Hematopoietic multipotent progenitor cell (in vitro differentiated cells): Measurements from ENCODE around the gene ENO3. TPM values are rescaled to one million over a fixed set of nuclear protein-coding genes. Genes with fewer than 3 reads are reported as not detected.

Source experiments
- DNase-seq, 3 donors: peaks; one replicate each; pipeline ENCODE4 v3.0.0-alpha.2; 2011 to 2015; ENCODE audit warnings: low read depth in 2 of 3, low spot score in 2 of 3
- total RNA-seq: library from RNA; depleted of rRNA; stranded (reverse); fragments of >200 nt; gene quantifications from one replicate; pipeline ENCODE4 v1.2.3, GENCODE V29; 2012

ENO3 gene
- total RNA-seq, 1 donor, result 2.4 TPM

DNA sequence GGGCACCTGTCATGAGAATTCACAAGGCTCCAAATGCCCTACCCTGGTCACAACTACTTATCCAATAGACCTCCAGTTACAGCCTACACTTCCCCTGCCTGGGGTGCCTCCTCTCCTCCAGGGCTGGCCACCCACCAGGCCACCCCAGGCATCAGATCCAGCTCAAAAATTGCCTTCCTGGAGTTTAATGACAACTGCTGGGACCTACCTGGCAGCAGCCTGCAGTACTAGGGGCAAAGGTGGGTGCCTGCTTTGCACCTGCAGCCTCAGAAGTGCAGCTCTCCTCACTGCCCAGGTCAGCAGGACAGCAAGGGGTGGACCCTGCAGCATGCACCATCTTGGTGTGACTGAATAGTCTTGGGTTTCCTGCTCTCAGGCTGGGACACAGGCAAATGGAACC, 15.3 kb upstream of the ENO3 start:
- no peak for DNase-seq

DNA sequence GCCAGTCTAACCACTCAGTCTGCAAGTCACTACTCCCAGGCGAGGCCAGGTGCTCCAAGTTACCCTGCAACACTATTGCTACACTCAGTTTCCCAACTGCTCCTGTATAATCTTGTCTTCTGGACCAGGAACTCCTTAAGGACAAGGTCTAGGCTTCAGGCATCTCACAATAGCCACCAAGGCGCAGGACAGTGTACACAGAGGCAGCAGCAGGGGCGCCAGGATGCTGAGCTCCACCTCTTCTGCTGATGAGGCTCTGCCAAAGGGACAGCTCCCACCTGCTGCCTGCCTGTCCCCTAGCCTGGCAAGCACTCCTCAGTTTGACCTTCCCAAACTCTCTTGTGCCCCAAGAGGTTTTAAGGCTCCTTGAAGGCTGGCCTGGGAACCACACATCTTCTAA, 14.5 kb upstream of the ENO3 start:
- DNase-seq, result no peak

DNA sequence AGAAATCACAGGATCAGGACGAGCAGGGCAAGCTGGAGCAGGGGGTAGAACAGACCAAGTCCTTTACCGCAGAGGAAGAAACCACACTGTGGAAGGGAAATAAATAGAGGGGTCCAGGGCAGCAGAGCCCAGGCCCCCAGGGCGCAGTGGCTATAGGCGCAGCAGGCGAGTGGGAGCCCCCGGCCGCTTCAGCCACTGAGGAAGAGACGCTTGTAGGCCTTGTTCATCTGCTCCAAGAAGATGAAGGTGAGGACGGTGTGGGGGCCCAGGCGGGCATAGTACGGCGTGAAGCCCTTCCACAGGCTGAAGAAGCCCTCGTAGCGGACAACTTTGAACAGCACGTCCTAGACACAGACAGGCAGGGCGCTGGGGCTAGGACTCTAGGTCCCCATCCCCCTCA, 13.4 kb upstream of the ENO3 start:
- DNase-seq, result no peak

- DNase-seq, result no peak
Measured at GRCh38 chr17:4938069-4938491, 12.8 kb upstream of the ENO3 start.

DNA sequence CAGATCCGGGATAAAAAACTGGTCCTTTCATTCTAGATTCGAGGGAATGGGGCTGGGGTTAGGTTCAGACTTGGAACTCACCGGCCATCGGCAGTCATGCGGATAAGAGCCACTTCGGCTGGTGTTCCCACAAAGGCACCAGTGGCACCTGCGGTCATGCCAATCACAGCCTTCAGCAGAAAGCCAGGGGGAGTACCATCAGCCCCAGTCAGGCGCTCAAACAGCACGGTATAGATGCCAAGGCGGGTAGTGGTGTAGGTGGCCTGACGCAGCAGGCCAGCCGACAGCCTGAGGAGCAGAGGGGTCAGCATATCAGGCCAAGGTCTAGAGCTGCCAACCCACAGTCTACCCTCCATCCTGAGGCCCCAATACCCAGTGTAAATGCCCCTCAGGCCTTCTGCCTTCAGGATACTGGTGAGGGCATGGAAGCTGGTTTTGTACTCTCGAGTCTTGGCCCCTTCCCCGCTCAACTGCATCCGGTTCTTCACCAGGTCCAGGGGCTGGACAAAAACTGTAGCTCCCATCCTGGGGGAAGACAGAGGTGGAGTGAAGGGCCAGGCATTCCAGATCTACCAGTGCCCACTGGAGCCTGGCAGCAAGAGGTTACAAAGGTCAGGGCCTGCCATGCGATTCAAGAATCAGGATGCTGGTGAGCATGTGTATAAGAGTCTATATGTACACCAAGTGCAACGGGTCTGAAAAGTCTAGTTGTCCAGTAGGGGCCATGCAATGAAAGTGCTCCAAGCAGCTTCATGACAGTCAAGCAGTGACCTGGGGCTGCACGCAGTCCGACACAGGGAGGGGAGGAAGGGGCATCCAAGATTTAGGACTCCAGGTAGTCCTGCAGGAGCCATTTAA, 12.0 kb upstream of the ENO3 start:
- no peak for DNase-seq

DNA sequence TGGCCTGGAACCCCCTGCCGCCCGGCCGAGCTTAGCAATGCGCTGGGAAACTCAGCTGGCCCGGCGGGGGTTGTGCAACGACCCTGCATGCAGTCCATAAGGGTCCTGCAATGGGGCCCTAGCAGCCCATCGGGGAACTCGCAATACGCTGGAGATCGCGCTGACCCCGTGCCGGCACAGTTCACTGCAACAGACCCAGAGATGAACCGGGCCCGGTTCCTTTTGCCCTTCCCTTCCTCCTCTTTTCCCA, 11.4 kb upstream of the ENO3 start:
- no peak for DNase-seq

DNA sequence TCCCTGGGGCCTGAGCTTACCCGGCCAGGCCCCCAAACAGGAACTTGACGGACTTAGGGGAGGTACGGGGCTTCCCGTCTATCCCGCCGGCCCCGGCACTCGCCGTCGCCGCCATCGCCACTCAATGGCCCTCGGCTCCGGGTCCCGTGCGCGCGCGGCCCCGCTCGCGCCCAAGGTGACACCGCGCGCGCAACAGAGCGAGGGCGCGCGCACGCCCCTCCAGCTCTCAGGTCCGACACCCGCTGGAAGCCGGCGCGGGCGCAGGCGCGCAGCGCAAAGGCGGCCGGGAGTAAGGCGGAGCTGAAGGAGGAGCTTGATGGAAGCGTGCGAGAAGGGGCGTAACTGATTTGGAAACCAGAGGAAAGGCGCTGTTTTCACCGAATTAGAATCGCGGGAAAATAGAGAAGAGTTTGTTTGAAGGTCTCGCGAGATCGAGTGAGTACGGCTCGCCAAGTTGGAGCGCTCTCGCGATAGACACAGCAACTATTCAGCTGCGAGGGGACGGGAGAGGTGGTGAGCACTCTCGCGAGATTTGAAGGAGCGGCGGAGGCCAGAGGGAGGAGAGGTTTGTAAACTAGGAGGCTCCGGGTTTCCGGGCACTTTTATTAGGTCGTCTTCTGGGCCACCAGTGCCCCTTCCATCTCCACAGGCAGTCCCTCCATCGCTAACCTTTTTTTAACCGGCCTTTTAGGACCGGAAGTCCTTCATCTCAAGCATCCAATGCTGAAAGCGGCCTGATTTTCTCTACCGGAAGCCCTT, 10.9 kb upstream of the ENO3 start, which contains the start of the genes RNF167 and SLC25A11:
Gene RNF167, plus strand, starts transcription at position 473 of the 759 bp plus-strand sequence. CDS start 642 bp downstream, outside the sequence.
Gene SLC25A11, minus strand, starts transcription at position 251 of the 759 bp plus-strand sequence. Its CDS starts 136 bp downstream, at position 115.
- peak; percentile 96 to 100 (median 99) for DNase-seq

- peak in 1 of 3 donors; percentile 27 for DNase-seq
Measured at GRCh38 chr17:4940555-4941318, 10.2 kb upstream of the ENO3 start.

- no peak for DNase-seq
Measured at GRCh38 chr17:4941319-4941610, 9.7 kb upstream of the ENO3 start.

DNA sequence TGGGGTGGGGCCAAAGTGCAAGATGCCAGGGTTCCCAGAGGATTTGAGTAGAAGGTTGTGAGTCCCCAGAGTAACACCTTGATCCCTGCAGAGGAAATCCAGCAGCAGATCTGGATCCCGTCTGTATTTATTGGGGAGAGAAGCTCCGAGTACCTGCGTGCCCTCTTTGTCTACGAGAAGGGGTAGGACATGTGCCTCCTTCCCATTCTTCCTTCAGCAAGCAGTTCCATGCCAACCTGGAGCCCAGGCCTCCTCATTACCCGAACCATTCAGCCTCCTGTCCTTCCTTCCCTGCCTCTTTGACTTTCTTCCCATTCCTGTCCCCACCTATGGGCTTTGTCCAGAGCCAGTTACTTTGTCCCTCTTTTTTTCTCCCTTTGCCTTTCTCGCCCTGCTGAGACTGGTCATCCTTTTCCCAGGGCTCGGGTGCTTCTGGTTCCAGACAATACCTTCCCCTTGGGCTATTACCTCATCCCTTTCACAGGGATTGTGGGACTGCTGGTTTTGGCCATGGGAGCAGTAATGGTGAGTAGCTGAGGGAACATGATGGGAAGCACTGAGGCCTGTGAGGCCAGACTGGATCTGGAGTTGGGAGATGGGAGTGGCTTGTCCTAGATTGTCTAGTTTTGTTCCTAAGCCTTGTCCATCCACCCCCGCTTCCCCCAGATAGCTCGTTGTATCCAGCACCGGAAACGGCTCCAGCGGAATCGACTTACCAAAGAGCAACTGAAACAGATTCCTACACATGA, 8.0 kb upstream of the ENO3 start:
- no peak for DNase-seq

DNA sequence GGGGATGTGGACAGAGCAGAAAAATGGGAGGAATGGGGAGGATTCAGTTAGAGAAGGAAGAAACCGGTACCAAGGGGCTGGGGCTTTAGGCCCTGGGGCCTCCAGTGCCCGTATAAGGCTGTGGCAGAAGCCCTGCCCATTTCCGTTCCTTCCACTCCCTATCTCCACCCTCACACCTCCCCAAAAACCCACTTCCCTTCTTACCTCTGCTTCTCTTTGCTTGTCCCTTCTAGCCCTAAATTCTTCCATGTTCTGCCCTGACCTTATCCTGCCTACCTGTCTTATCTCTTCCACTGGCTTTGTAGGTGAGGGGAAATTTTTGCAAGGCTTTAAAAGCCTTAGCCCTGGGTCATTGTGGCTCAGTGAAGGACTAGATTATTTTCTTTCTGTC, 6.8 kb upstream of the ENO3 start:
- peak in 2 of 3 donors; percentile 54 to 56 for DNase-seq

- DNase-seq, result no peak
Measured at GRCh38 chr17:4944554-4945175, 6.3 kb upstream of the ENO3 start.

- DNase-seq, result peak in 1 of 3 donors; percentile 54
Measured at GRCh38 chr17:4945176-4945943, 5.6 kb upstream of the ENO3 start.

GRCh38 chr17:4945944-4946280, 5.0 kb upstream of the ENO3 start:
- DNase-seq, result no peak

DNA sequence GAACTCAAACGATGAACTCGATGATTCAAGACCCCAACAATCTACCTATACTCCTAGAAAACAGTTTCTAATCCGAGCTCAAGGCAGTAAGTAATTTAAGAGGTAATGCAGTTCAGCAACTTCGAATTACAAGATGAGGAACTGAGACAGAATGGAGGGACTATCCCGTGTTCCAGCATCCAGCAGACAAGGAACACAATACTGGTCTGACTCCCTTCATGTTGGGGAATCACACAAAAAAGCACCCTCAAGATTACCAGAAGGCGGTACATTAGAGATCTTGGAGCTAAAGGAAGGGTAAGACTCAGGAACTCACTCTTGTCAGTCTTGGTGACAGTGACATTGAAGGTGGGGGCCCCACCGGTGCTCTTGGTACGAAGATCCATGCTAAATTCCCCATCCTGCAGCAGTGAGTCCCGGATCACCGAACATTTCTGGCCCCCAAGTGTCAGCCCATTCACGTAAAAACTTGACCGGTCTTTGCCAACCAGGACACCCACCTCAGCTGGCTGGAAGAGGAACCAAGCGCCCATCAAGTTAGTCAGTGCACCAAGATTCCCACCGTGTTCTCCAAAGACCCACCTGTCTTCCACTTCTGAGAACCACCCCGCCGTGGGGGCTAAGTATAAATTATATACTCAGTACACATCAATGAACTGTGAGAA, 4.5 kb upstream of the ENO3 start:
- DNase-seq, result no peak

DNA sequence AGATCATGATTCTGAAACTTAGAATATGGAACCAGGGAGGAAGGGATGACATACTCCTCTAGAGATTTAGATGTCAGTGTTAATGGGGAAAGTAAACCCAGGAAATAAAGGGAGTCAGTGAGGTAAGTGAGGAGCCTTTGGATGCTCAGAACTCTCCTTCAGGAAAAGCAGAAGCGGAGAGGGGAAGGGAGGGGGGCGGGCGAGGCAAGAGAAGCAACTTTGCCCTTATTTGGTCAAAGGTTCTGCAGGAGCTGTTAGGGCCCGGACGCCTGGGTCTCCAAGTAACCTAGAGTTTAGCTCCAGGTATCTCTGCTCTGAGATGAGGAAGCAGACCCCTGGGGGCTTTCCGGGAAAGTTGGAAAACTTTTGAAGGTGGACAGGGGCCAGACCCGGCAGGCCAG, 3.9 kb upstream of the ENO3 start:
- DNase-seq, result no peak

- peak in 1 of 3 donors; percentile 36 for DNase-seq
Measured at GRCh38 chr17:4947411-4948165, 3.3 kb upstream of the ENO3 start.

DNA sequence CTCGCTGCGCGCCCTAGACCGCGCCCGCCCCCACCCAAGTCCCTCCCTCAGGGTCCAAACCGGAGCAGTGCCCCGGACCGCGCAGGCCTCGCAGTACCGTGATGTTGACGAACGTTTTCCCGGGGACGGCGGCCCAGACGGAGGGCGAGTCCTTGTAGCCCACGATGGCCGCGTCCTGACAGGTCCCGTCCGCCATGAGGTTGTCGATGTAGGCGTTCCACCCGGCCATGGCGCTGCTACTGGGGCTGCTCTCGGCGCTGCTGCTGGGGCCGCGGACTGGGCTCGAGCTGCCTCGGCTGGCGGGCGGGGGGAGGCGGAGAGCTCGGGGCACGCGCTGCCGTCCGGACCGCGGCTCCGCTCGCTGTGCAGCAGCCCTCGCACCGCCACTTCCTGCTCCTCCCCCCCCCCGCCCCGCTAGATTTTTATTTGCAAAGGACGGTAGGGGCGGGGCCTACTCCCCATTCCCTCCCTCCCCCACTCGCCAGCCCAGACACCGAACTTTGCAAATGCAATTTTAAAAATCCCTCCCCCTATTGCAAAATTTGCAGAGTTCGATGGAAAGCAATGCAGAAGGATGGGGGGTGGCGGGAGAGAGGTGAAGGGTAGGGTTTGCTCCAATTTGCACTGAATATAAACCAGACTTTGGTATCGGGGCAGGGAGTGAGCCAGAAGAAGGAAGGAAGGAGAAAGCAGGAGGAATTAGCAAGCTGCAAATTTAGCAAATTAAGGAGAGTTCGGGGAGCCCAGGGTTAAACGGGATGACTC, 2.6 kb upstream of the ENO3 start, which contains the start of gene PFN1:
Gene PFN1, minus strand, starts transcription at position 365 of the 765 bp plus-strand sequence. Its CDS starts 136 bp downstream, at position 229.
- peak; percentile 82 to 94 (median 92) for DNase-seq
